H1 (cell line): ENCODE results near the gene SLTM. TPM values are rescaled to one million over a fixed set of nuclear protein-coding genes. Genes with fewer than 3 reads are reported as not detected.

Experiments
- CTCF ChIA-PET: fragments of 300-600 bp; sonication (Branson Sonifier 250); formaldehyde crosslinking; loops from one replicate; lab custom pipeline; 2021; ENCODE audit not compliant: partially characterized antibody; lab: Charles Lee
- POLR2A ChIA-PET: fragments of 300-600 bp; sonication (Branson Sonifier 250); formaldehyde crosslinking; loops from one replicate; lab custom pipeline; 2021; ENCODE audit warnings: inconsistent platforms; ENCODE audit not compliant: partially characterized antibody; lab: Charles Lee
- DNase-seq, 2 experiments: peaks; one replicate each; pipeline versions ENCODE4 v3.0.0 to v3.0.0-alpha.2; 2010 to 2022; ENCODE audit warnings: low spot score in 2 of 2, low read depth in 1 of 2, mixed read lengths in 1 of 2
- FAIRE-seq: peaks from 2 replicates; lab custom pipeline; 2011; peaks lifted over from hg19 to GRCh38; lab: Jason Lieb, UNC
- H2AFZ ChIP-seq: 2 replicates; pipeline ENCODE4 v1.8.1; 2012; ENCODE audit warnings: low read length, inconsistent platforms
- H2AK5ac ChIP-seq: 2 replicates; pipeline ENCODE4 v1.6.1; 2013; ENCODE audit warnings: low read depth, low read length
- H2BK120ac ChIP-seq: replicated peaks from 2 replicates; pipeline ENCODE3; 2013; ENCODE audit warnings: low read depth, low read length, inconsistent platforms
- H2BK12ac ChIP-seq: 2 replicates; pipeline ENCODE4 v1.6.1; 2013; ENCODE audit warnings: low read depth, low read length
- H2BK15ac ChIP-seq: 2 replicates; pipeline ENCODE4 v1.6.1; 2013; ENCODE audit warnings: low read length
- H2BK20ac ChIP-seq: 2 replicates; pipeline ENCODE4 v1.6.1; 2013; ENCODE audit warnings: low read length
- H2BK5ac ChIP-seq: 2 replicates; pipeline ENCODE4 v1.6.1; 2013; ENCODE audit warnings: low read depth, low read length
- H3K14ac ChIP-seq: 2 replicates; pipeline ENCODE4 v1.6.1; 2013; ENCODE audit warnings: inconsistent platforms; ENCODE audit not compliant: insufficient read length
- H3K18ac ChIP-seq: 2 replicates; pipeline ENCODE4 v1.6.1; 2013; ENCODE audit warnings: low read length; ENCODE audit errors: extremely low read depth
- H3K23ac ChIP-seq: 2 replicates; pipeline ENCODE4 v1.6.1; 2013; ENCODE audit warnings: inconsistent platforms; ENCODE audit not compliant: insufficient read length
- H3K23me2 ChIP-seq: 2 replicates; pipeline ENCODE4 v1.6.1; 2013; ENCODE audit warnings: low read depth, low read length
- H3K27ac ChIP-seq: 2 replicates; pipeline ENCODE4 v1.6.1; 2011; ENCODE audit warnings: low read depth, low read length, inconsistent platforms
- H3K27me3 ChIP-seq, 4 experiments: replicated peaks in 1 of 4; 1 replicate in 1 of 4; 2 replicates in 3 of 4; pipeline versions ENCODE4 v1.6.1 to v1.8.1; 2011 to 2013; ENCODE audit warnings: low read length in 3 of 4, mild to moderate bottlenecking in 3 of 4, inconsistent platforms in 2 of 4, mixed read lengths in 2 of 4, moderate library complexity in 1 of 4; ENCODE audit not compliant: control insufficient read depth in 3 of 4, insufficient read depth in 3 of 4; ENCODE audit errors: extremely low read depth in 1 of 4
- H3K36me3 ChIP-seq, 4 experiments: 2 replicates each; pipeline versions ENCODE4 v1.6.1 to v1.8.1; 2011 to 2013; ENCODE audit warnings: mild to moderate bottlenecking in 4 of 4, low read length in 3 of 4, moderate library complexity in 2 of 4, control low read depth in 1 of 4, inconsistent platforms in 1 of 4; ENCODE audit not compliant: insufficient read depth in 4 of 4, control insufficient read depth in 2 of 4
- H3K4ac ChIP-seq: replicated peaks from 2 replicates; pipeline ENCODE3; 2013; ENCODE audit warnings: low read length, low read depth, mixed read lengths, inconsistent platforms; ENCODE audit not compliant: insufficient read length
- H3K4me1 ChIP-seq, 4 experiments: replicated peaks in 1 of 4; 1 replicate in 1 of 4; 2 replicates in 3 of 4; pipeline versions ENCODE4 v1.6.1 to v1.8.1; 2011 to 2013; ENCODE audit warnings: low read length in 3 of 4, inconsistent platforms in 2 of 4, mixed read lengths in 1 of 4; ENCODE audit not compliant: insufficient read depth in 4 of 4, control insufficient read depth in 3 of 4
- H3K4me2 ChIP-seq, 2 experiments: 2 replicates each; pipeline versions ENCODE4 v1.6.1 to v1.8.1; 2011 to 2013; ENCODE audit warnings: low read depth in 2 of 2, low read length in 2 of 2, control low read depth in 1 of 2, inconsistent platforms in 1 of 2, mild to moderate bottlenecking in 1 of 2; ENCODE audit not compliant: insufficient read depth in 1 of 2
- H3K4me3 ChIP-seq, 4 experiments: fragments of 200-600, 300-600 bp in 1 of 4; sonication (generic), shearing (Covaris generic), sonication (Bioruptor Twin) in 1 of 4; 2 replicates each; pipeline versions ENCODE4 v1.5.1 to v1.8.1; 2011 to 2016; ENCODE audit warnings: low read length in 4 of 4, low read depth in 3 of 4, control low read depth in 2 of 4, inconsistent platforms in 2 of 4, mild to moderate bottlenecking in 2 of 4, mixed read lengths in 1 of 4, moderate library complexity in 1 of 4; ENCODE audit not compliant: insufficient read depth in 2 of 4; ENCODE audit errors: extremely low read depth in 1 of 4
- H3K56ac ChIP-seq: replicated peaks from 2 replicates; pipeline ENCODE3; 2013; ENCODE audit warnings: low read depth, mild to moderate bottlenecking, mixed read lengths, low read length, inconsistent platforms; ENCODE audit not compliant: insufficient read length
- H3K79me1 ChIP-seq: 2 replicates; pipeline ENCODE4 v1.6.1; 2013; ENCODE audit warnings: low read depth, low read length, control low read depth
- H3K79me2 ChIP-seq, 2 experiments: 2 replicates each; pipeline versions ENCODE4 v1.6.1 to v1.8.1; 2012 to 2013; ENCODE audit warnings: low read length in 2 of 2, mild to moderate bottlenecking in 2 of 2, inconsistent platforms in 1 of 2; ENCODE audit not compliant: insufficient read depth in 2 of 2, control insufficient read depth in 1 of 2
- H3K9ac ChIP-seq, 4 experiments: replicated peaks in 1 of 4; 1 replicate in 1 of 4; 2 replicates in 3 of 4; pipeline versions ENCODE4 v1.6.1 to v1.8.1; 2011 to 2013; ENCODE audit warnings: low read depth in 3 of 4, low read length in 3 of 4, control low read depth in 2 of 4, mild to moderate bottlenecking in 2 of 4, moderate library complexity in 2 of 4, inconsistent platforms in 1 of 4; ENCODE audit errors: extremely low read depth in 1 of 4
- H3K9me3 ChIP-seq, 2 experiments: 2 replicates each; pipeline versions ENCODE4 v1.6.1 to v1.8.1; 2012 to 2013; ENCODE audit warnings: mild to moderate bottlenecking in 2 of 2, moderate library complexity in 2 of 2, control low read depth in 1 of 2, inconsistent platforms in 1 of 2, low read depth in 1 of 2, low read length in 1 of 2, mixed read lengths in 1 of 2; ENCODE audit not compliant: insufficient read depth in 2 of 2
- H4K20me1 ChIP-seq, 2 experiments: replicated peaks in 1 of 2; 2 replicates each; pipeline versions ENCODE3 to v1.8.1; 2011 to 2013; ENCODE audit warnings: inconsistent platforms in 2 of 2, low read length in 2 of 2, mild to moderate bottlenecking in 1 of 2; ENCODE audit not compliant: insufficient read depth in 2 of 2, control insufficient read depth in 1 of 2
- H4K5ac ChIP-seq: 2 replicates; pipeline ENCODE4 v1.6.1; 2013; ENCODE audit warnings: low read length, low read depth, mixed read lengths, inconsistent platforms; ENCODE audit not compliant: insufficient read length
- H4K8ac ChIP-seq: 2 replicates; pipeline ENCODE4 v1.8.0; 2013; ENCODE audit warnings: mild to moderate bottlenecking, moderate library complexity, low read length, inconsistent platforms; ENCODE audit not compliant: insufficient read depth; ENCODE audit errors: extremely low read depth
- H4K91ac ChIP-seq: replicated peaks from 2 replicates; pipeline ENCODE3; 2013; ENCODE audit warnings: low read length, mixed read lengths, inconsistent platforms; ENCODE audit not compliant: insufficient read length
- BCL11A ChIP-seq, 2 experiments: IDR thresholded peaks; one replicate each; pipeline ENCODE4 v1.6.1; 2011; ENCODE audit warnings: low read depth in 2 of 2, low read length in 2 of 2, mild to moderate bottlenecking in 2 of 2
- CTBP2 ChIP-seq: IDR thresholded peaks from 2 replicates; pipeline ENCODE4 v1.7.0; 2011; ENCODE audit warnings: borderline replicate concordance, mild to moderate bottlenecking, moderate library complexity, mixed read lengths, low read length; ENCODE audit not compliant: insufficient read depth, insufficient read length
- FOSL1 ChIP-seq: IDR thresholded peaks from 2 replicates; pipeline ENCODE4 v1.6.1; 2011; ENCODE audit warnings: mild to moderate bottlenecking, low read depth, low read length, moderate library complexity; ENCODE audit not compliant: insufficient read depth
- GABPA ChIP-seq: IDR thresholded peaks from 2 replicates; pipeline ENCODE4 v1.6.1; 2011; ENCODE audit warnings: mild to moderate bottlenecking, low read length, moderate library complexity, borderline replicate concordance; ENCODE audit not compliant: insufficient read depth
- HDAC6 ChIP-seq: IDR thresholded peaks from one replicate; pipeline ENCODE4 v1.7.1; 2012; ENCODE audit warnings: low read depth, mild to moderate bottlenecking, inconsistent platforms, low read length, moderate library complexity
- JUND ChIP-seq: IDR thresholded peaks from 2 replicates; pipeline ENCODE4 v1.6.1; 2011; ENCODE audit warnings: mild to moderate bottlenecking, improper control_type of control experiment, low read length
- SP1 ChIP-seq: IDR thresholded peaks from 2 replicates; pipeline ENCODE4 v1.6.1; 2011; ENCODE audit warnings: low read depth, low read length
- SP2 ChIP-seq: IDR thresholded peaks from 2 replicates; pipeline ENCODE4 v1.6.1; 2012; ENCODE audit warnings: mild to moderate bottlenecking, low read length, inconsistent platforms
- SRF ChIP-seq: IDR thresholded peaks from 2 replicates; pipeline ENCODE4 v1.6.1; 2011; ENCODE audit warnings: mild to moderate bottlenecking, low read depth, low read length, moderate library complexity
- ZNF274 ChIP-seq: IDR thresholded peaks from 2 replicates; pipeline ENCODE4 v1.7.0; 2012; ENCODE audit warnings: low read length, borderline replicate concordance; ENCODE audit errors: extremely low read depth
- WGBS, 2 experiments: shearing (Covaris generic) in 1 of 2; methylation state at CpG; one replicate each; pipeline versions ENCODE4 v1.1.6 to v1.1.7; 2013 to 2015; ENCODE audit warnings: low lambda C conversion rate in 2 of 2, mixed read lengths in 2 of 2, inconsistent platforms in 1 of 2, low coverage in 1 of 2, missing lambda C conversion rate in 1 of 2; ENCODE audit not compliant: insufficient replicate concordance in 2 of 2, insufficient coverage in 1 of 2, insufficient read length in 1 of 2; ENCODE audit errors: extremely low coverage in 1 of 2, missing lambda C conversion rate in 1 of 2; 5-methylcytosine and 5-hydroxymethylcytosine counted together
- polyA plus RNA-seq, 7 experiments: library from polyadenylated mRNA; depleted of rRNA in 3 of 7; stranded (reverse) in 5 of 7; unstranded in 2 of 7; fragments of >200 nt in 5 of 7; fragments of 200-250 nt in 2 of 7; gene quantifications; 1 replicate in 5 of 7; 2 replicates in 1 of 7; 4 replicates in 1 of 7; pipeline versions ENCODE4 v1.2.1 to v1.2.3, GENCODE V29; 2011 to 2013; ENCODE audit warnings: missing spikeins in 2 of 7, mixed read lengths in 2 of 7
- total RNA-seq: library from RNA; stranded (reverse); fragmentation: NEBNext Ultra II Directional; extraction: Animal tissue kit (Norgen Biotek cat#: 25700); gene quantifications from 2 replicates; pipeline ENCODE4 v1.2.1, GENCODE V29; 2021
- TF ChIP-seq, protein P1 (sequence below), 3 experiments: IDR thresholded peaks; 1 replicate in 2 of 3; 2 replicates in 1 of 3; pipeline versions ENCODE4 v1.5.1 to v1.6.1; 2011; ENCODE audit warnings: low read length in 3 of 3, mild to moderate bottlenecking in 3 of 3, inconsistent platforms in 2 of 3, low read depth in 1 of 3, moderate library complexity in 1 of 3; ENCODE audit not compliant: insufficient read depth in 1 of 3; ENCODE audit errors: control extremely low read depth in 1 of 3

SLTM gene
- total and polyA plus RNA-seq, 2 of the 8 experiments (the other 6 are each of a cell fraction or from before 2014, with no cell fraction given) = 30.8 to 149 TPM

DNA sequence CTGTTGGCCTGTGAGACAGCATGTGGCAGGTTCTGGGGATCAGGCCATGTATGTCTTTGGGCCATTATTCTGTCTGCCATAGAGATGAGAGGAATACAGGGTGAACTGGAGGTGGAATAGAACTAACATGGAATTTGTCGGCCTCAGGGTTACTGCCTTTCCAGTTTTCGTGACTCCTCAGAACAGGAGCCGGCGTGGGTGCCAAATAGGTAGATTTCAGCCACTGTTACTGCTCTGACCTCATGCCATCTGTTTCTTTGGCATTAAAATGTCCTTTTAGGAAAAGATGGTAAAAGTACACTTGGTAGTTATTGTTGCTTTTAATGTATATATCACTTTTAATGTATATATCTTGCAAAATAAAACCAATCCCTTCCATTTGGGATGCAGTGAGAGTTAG is 65.6 kb downstream of the SLTM start:
- Histone ChIP-seq H2BK5ac (no peak overlapping the region), H3K56ac (no peak overlapping the region), H4K5ac (no peak overlapping the region), H3K4me3 (no peak overlapping the region), H3K79me2 (no peaks in the 10 kb centered on the region), H3K27me3 (peaks cover 0 to 5% (median 0%) of the 10 kb centered on the region in 4 experiments; a peak in 2 of 7 replicates), H3K23ac (no peak overlapping the region), H3K4me2 (no peak overlapping the region), H3K4ac (no peak overlapping the region), H2BK120ac (no peak overlapping the region), H3K23me2 (peaks cover 4% of the 10 kb centered on the region; the same call in 1 of the 2 replicates), H3K14ac (no peak overlapping the region), H2AK5ac (no peak overlapping the region), H3K9ac (no peak overlapping the region), H3K18ac (no peak overlapping the region), H3K9me3 (no peaks in the 10 kb centered on the region; a peak in 1 of 4 replicates), H2BK15ac (no peak overlapping the region), H4K91ac (no peak overlapping the region), H3K36me3 (no peaks in the 10 kb centered on the region), H3K4me1 (peaks cover 0 to 11% (median 5%) of the 10 kb centered on the region in 4 experiments; a peak in 3 of 7 replicates), H2AFZ (no peak overlapping the region), H4K20me1 (no peaks in the 10 kb centered on the region), H3K79me1 (no peaks in the 10 kb centered on the region), H2BK12ac (no peak overlapping the region), H2BK20ac (no peak overlapping the region), H3K27ac (no peak overlapping the region), H4K8ac (no peak overlapping the region)
- ChIA-PET CTCF (interaction anchor here (0.9 kb wide), 1 partner anchor 15 kb away, joined by 3 read pairs; no protein-coding TSS in a partner anchor), POLR2A (interaction anchor here (0.8 kb wide), 1 partner anchor 8 kb away, joined by 6 read pairs; no protein-coding TSS in a partner anchor)
- FAIRE-seq (no peak), DNase-seq (no peak)
- TF ChIP-seq CTBP2 = no peak
- TF ChIP-seq, protein P1, sequence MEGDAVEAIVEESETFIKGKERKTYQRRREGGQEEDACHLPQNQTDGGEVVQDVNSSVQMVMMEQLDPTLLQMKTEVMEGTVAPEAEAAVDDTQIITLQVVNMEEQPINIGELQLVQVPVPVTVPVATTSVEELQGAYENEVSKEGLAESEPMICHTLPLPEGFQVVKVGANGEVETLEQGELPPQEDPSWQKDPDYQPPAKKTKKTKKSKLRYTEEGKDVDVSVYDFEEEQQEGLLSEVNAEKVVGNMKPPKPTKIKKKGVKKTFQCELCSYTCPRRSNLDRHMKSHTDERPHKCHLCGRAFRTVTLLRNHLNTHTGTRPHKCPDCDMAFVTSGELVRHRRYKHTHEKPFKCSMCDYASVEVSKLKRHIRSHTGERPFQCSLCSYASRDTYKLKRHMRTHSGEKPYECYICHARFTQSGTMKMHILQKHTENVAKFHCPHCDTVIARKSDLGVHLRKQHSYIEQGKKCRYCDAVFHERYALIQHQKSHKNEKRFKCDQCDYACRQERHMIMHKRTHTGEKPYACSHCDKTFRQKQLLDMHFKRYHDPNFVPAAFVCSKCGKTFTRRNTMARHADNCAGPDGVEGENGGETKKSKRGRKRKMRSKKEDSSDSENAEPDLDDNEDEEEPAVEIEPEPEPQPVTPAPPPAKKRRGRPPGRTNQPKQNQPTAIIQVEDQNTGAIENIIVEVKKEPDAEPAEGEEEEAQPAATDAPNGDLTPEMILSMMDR (IDR thresholded peaks at IDR 0.05; ENCODE audit: control extremely low read depth in 1 of 3, insufficient read depth in 1 of 3, low read depth in 1 of 3, low read length in 3 of 3) = no peak
- no peak for TF ChIP-seq SRF
- no peak for TF ChIP-seq BCL11A (IDR thresholded peaks at IDR 0.05; ENCODE audit: low read depth in 2 of 2, low read length in 2 of 2)
- no peak for TF ChIP-seq FOSL1
- no peak for TF ChIP-seq HDAC6
- TF ChIP-seq GABPA = no peak
- no peak for TF ChIP-seq SP2
- no peak for TF ChIP-seq JUND
- no peak for TF ChIP-seq ZNF274
- TF ChIP-seq SP1 = no peak
- 98% methylated on average over 4 of the region's 4 CpGs; no CpG with 5 or more reads in 1 of the 2 experiments for WGBS, 2 experiments
